Neural cell (in vitro differentiated cells): ENCODE data around the gene COL18A1. TPM values are rescaled to one million over a fixed set of nuclear protein-coding genes. Genes with fewer than 3 reads are reported as not detected.

Experiments used
- H2AFZ ChIP-seq: fragments of 200-600, 300-800 bp; sonication (generic), shearing (Covaris generic); 2 replicates; pipeline ENCODE4 v1.6.0; 2014; ENCODE audit warnings: low read depth, mild to moderate bottlenecking, antibody characterized with exemption, low read length, moderate library complexity
- H3F3A ChIP-seq: fragments of 200-600 bp; shearing (Covaris generic); 2 replicates; pipeline ENCODE4 v1.6.1; 2016; ENCODE audit warnings: mild to moderate bottlenecking, moderate library complexity, mixed read lengths, antibody characterized with exemption, low read length; ENCODE audit not compliant: insufficient read depth, poor library complexity, severe bottlenecking
- H3K27ac ChIP-seq: fragments of 200-600, 300-800 bp; sonication (generic), shearing (Covaris generic); 2 replicates; pipeline ENCODE4 v1.5.1; 2014; ENCODE audit warnings: mild to moderate bottlenecking, low read length, moderate library complexity
- H3K27me3 ChIP-seq: fragments of 300-800, 200-600 bp; sonication (generic), shearing (Covaris generic); 2 replicates; pipeline ENCODE4 v1.6.0; 2014; ENCODE audit warnings: mild to moderate bottlenecking, low read depth, low read length, moderate library complexity; ENCODE audit not compliant: insufficient read depth
- H3K36me3 ChIP-seq: fragments of 300-800, 200-600 bp; sonication (generic), shearing (Covaris generic); 2 replicates; pipeline ENCODE4 v1.5.1; 2014; ENCODE audit warnings: mild to moderate bottlenecking, antibody characterized with exemption, low read length, moderate library complexity; ENCODE audit not compliant: insufficient read depth
- H3K4me2 ChIP-seq: fragments of 300-800, 200-600 bp; sonication (generic), shearing (Covaris generic); 2 replicates; pipeline ENCODE4 v1.6.0; 2014; ENCODE audit warnings: mild to moderate bottlenecking, low read length
- H3K4me3 ChIP-seq: fragments of 300-800, 200-600 bp; sonication (generic), shearing (Covaris generic); 2 replicates; pipeline ENCODE4 v1.5.1; 2014; ENCODE audit warnings: mild to moderate bottlenecking, low read length, moderate library complexity
- H3K79me2 ChIP-seq: fragments of 200-600 bp; shearing (Covaris generic); replicated peaks from 2 replicates; pipeline ENCODE4 v1.6.0; 2014; ENCODE audit warnings: mild to moderate bottlenecking, low read length, moderate library complexity; ENCODE audit not compliant: insufficient read depth
- H3K9ac ChIP-seq: fragments of 300-800, 200-600 bp; sonication (generic), shearing (Covaris generic); 2 replicates; pipeline ENCODE4 v1.6.1; 2016; ENCODE audit warnings: mild to moderate bottlenecking, low read length, mixed read lengths
- H3K9me2 ChIP-seq: fragments of 200-600 bp; shearing (Covaris generic); 2 replicates; pipeline ENCODE4 v1.6.1; 2016; ENCODE audit warnings: mild to moderate bottlenecking, low read length, mixed read lengths; ENCODE audit not compliant: insufficient read depth
- H3K9me3 ChIP-seq: fragments of 200-600, 300-800 bp; sonication (generic), shearing (Covaris generic); 2 replicates; pipeline ENCODE4 v1.6.1; 2016; ENCODE audit warnings: mild to moderate bottlenecking, mixed run types, low read length, moderate library complexity, mixed read lengths
- H4K20me1 ChIP-seq: fragments of 200-600 bp; shearing (Covaris generic); 2 replicates; pipeline ENCODE4 v1.6.1; 2016; ENCODE audit warnings: mild to moderate bottlenecking, mixed run types; ENCODE audit not compliant: insufficient read depth
- CTCF ChIP-seq: fragments of 450-650 bp; IDR thresholded peaks from 2 replicates; pipeline ENCODE4 v1.5.1; 2014; ENCODE audit warnings: antibody characterized with exemption, mild to moderate bottlenecking, moderate library complexity; ENCODE audit not compliant: poor library complexity, severe bottlenecking
- EP300 ChIP-seq: fragments of 450-650 bp; conservative IDR thresholded peaks from 2 replicates; pipeline ENCODE4 v1.6.1; 2014; ENCODE audit warnings: antibody characterized with exemption, mild to moderate bottlenecking, moderate library complexity; ENCODE audit not compliant: poor library complexity, severe bottlenecking
- EZH2 ChIP-seq: fragments of 200-600, 300-800 bp; shearing (Covaris generic), sonication (generic); IDR thresholded peaks from 2 replicates; pipeline ENCODE4 v1.6.1; 2014; ENCODE audit warnings: antibody characterized with exemption, low read length, borderline replicate concordance, mild to moderate bottlenecking; ENCODE audit not compliant: insufficient read depth, poor library complexity, severe bottlenecking
- MXI1 ChIP-seq: fragments of 450-650 bp; conservative IDR thresholded peaks from 2 replicates; pipeline ENCODE4 v1.6.1; 2014; ENCODE audit warnings: antibody characterized with exemption, mild to moderate bottlenecking; ENCODE audit not compliant: poor library complexity, severe bottlenecking
- POLR2AphosphoS5 ChIP-seq: IDR thresholded peaks from 2 replicates; pipeline ENCODE4 v1.6.1; 2012
- RAD21 ChIP-seq: fragments of 450-650 bp; conservative IDR thresholded peaks from 2 replicates; pipeline ENCODE4 v1.6.1; 2014; ENCODE audit warnings: antibody characterized with exemption, mild to moderate bottlenecking, moderate library complexity
- REST ChIP-seq: IDR thresholded peaks from 2 replicates; pipeline ENCODE4 v1.6.1; 2012; ENCODE audit warnings: borderline replicate concordance
- SMC3 ChIP-seq: fragments of 450-650 bp; conservative IDR thresholded peaks from 2 replicates; pipeline ENCODE4 v1.6.1; 2014; ENCODE audit warnings: antibody characterized with exemption, mild to moderate bottlenecking, moderate library complexity; ENCODE audit not compliant: poor library complexity
- TAF1 ChIP-seq: IDR thresholded peaks from 2 replicates; pipeline ENCODE4 v1.6.1; 2012; ENCODE audit warnings: low read depth
- polyA plus RNA-seq: library from polyadenylated mRNA; depleted of rRNA; stranded (reverse); fragments of >200 nt; gene quantifications from 2 replicates; pipeline ENCODE4 v1.2.3, GENCODE V29; 2014

COL18A1 gene
- polyA plus RNA-seq, 1 donor from 2014 or later, result 2.5 TPM

- no peaks in the 10 kb centered on the region for H4K20me1 ChIP-seq
- H2AFZ ChIP-seq, result no peak overlapping the region
- no peaks in the 10 kb centered on the region for H3K36me3 ChIP-seq
- no peaks in the 10 kb centered on the region for H3K27me3 ChIP-seq
- H3K4me2 ChIP-seq, result no peak overlapping the region
- H3K27ac ChIP-seq, result no peak overlapping the region
- no peaks in the 10 kb centered on the region for H3K9me2 ChIP-seq
- H3F3A ChIP-seq, result no peaks in the 10 kb centered on the region
- no peaks in the 10 kb centered on the region for H3K79me2 ChIP-seq
- TF ChIP-seq CTCF (no peak), RAD21 (no peak), REST (no peak), MXI1 (no peak), EZH2 (no peak), TAF1 (no peak), SMC3 (no peak), POLR2AphosphoS5 (no peak), EP300 (no peak)
- H3K9me3 ChIP-seq, result no peaks in the 10 kb centered on the region
- no peak overlapping the region for H3K4me3 ChIP-seq
- H3K9ac ChIP-seq, result no peak overlapping the region
Measured at GRCh38 chr21:45365608-45366241, 39.2 kb upstream of the COL18A1 start.

GRCh38 chr21:45366476-45366875, 38.5 kb upstream of the COL18A1 start:
- TF ChIP-seq EZH2, result no peak
- TF ChIP-seq TAF1, result no peak
- H3F3A ChIP-seq, result no peaks in the 10 kb centered on the region
- no peaks in the 10 kb centered on the region for H4K20me1 ChIP-seq
- no peaks in the 10 kb centered on the region for H3K9me2 ChIP-seq
- no peak overlapping the region for H3K9ac ChIP-seq
- no peak overlapping the region for H2AFZ ChIP-seq
- H3K36me3 ChIP-seq, result no peaks in the 10 kb centered on the region
- H3K27me3 ChIP-seq, result no peaks in the 10 kb centered on the region
- H3K4me3 ChIP-seq, result no peak overlapping the region
- no peaks in the 10 kb centered on the region for H3K9me3 ChIP-seq
- no peak overlapping the region for H3K4me2 ChIP-seq
- no peaks in the 10 kb centered on the region for H3K79me2 ChIP-seq
- no peak overlapping the region for H3K27ac ChIP-seq
